Activated effector memory CD4-positive, alpha-beta T cell treated with Interleukin-2 at 50 U/mL for 16 hours (primary cell): ENCODE measurements around the gene LRRC4C.

Source experiments
- DNase-seq: peaks from one replicate; pipeline ENCODE4 v3.0.0-alpha.2; 2020

The LRRC4C gene

DNA sequence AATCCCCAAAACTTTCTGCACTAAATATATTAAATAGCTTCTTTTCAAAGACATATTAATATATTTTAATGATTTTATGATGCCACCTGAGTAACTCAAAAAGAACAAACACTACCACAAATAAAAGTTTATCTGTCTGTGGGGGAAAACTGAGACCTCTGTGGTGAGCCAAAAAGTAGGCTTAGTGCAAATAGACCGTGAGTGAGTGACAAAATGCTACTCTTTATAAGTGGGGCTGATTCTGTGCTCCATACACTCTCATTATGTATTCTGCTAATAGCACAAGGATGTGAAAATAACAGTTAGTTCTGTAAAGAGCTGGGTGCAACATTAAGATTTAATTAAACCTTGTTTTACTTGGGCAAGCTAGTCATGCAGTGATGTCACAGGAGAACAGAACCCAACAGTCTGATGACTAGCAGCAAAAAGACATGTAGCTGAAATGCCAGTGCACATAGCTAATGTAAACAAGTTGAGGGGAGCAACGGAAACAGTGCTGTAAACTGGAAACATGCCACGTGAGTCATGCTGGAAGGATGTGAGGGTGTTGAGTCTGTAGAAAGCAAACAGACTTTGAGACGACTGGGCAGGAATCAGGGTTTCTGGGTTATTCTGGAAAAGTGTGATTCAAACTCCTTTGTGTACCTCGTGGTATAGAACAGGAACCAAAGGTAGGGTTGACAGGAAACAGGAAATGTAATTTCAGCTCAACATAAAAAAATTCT is 1130.4 kb downstream of the LRRC4C start:
- no peak for DNase-seq

DNA sequence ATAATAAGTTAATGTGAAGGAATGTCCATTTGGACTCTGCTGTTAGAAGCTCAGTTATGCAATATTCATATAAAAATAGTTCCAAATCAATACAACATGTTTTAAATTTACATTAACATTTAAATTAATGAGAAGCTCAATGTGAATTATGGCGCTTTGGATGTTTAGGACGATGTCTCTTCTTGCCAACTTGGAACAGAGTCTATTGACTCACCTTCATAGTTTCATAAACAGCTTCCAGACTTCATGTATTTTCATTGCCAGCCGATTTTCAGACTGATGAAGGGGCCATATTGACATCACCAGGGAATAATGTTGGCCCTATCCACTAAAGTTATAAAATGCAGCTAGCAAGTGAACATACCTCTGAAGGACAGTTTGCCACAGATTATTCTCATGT is 1136.2 kb downstream of the LRRC4C start:
- no peak for DNase-seq

DNA sequence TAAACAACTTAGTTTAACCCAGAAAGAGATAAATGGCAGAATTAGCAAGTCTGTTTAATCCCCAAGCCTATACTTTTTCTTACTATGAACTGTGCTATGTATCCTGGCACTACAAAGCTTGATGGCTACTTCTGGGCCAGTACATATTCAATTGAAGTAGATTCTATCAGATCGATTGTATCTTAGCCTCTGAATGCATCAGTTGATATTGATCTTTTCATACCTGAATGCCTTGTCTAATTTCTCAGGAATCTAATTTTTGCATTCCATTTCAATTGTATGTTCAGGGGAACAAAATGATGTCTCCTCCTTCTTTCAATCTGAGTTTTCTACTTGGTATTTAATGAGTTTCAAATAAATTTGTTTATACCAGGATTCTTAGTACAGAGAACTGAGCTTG is 1137.9 kb downstream of the LRRC4C start:
- no peak for DNase-seq

- DNase-seq, result no peak
These were observed 1143.3 kb downstream of the LRRC4C start for GRCh38 chr11:40316171-40316570.

DNA sequence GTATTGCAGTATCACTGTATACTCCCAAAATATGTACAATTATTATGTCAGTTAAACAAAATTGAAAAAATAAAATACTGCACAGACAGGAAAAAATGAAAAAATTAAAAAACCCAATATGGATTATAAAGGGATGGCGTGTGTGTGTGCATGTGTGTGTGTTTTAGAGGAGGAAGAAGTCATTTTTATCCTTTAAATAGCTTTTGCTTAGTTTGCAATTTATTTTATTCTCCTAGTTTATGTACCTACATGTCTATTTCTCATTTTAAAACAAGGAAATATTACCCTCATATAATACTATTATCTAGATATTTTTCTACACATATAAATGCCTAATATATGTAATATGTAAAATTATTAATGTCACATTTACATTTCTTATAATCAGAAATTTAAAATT is 1144.3 kb downstream of the LRRC4C start:
- DNase-seq, result no peak

DNA sequence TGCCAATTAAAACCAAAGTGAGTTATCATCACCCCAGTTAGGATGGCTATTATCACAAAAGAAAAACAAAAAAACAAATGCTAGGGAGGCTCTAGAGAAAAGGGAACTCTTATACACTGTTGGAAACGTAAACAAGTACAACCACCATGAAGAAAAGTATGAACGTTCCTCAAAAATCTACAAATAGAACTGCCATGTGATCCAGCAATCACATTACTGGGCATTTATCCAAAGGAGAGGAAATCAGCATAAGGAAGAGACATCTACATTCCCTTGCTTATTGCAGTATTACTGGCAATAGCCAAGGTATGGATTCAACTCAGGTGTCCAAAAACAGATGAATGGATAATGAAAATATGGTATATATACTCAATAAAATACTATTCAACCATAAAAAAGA is 1145.1 kb downstream of the LRRC4C start:
- no peak for DNase-seq

- no peak for DNase-seq
These were observed 1152.4 kb downstream of the LRRC4C start for GRCh38 chr11:40306938-40307548.

DNA sequence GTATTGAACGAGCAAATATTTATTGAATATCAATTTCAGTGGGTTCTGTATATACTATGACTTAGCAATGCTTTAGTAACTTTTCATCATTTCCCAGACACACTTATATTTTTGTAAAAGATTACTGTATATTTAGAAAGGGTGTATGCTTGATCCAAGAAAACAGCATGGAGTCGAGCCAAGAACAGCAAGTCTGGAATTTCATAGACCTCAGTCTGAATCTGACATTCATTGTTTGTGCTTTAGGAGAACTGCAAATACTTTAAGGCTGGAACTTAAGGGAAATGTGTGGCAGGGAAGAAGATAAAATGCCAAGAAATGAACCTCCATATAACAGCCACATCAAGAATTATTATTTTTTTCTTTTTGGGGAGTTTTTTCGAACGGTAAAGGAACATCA is 1156.8 kb downstream of the LRRC4C start:
- DNase-seq, result no peak

- DNase-seq, result no peak
These were observed 1164.0 kb downstream of the LRRC4C start for GRCh38 chr11:40295466-40295865.

DNA sequence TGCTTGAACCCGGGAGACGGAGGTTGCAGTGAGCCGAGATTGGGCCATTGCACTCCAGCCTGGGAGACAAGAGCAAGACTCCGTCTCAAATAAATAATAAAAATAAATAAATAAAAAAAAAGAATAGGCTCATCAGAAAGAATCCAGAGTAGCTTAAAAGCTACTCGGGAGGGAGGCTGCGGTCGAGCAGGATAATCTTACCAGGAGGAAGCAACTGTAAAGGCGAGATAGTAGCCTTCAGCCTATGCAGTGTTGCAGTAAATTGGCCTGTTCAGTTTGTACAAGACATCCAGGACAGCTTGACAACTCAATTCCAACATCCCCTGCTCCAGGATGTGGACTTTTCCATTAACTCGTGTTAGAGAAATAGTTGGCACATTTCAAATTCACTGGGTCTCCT is 1164.7 kb downstream of the LRRC4C start:
- DNase-seq, result no peak

GRCh38 chr11:40294349-40294735 is 1165.1 kb downstream of the LRRC4C start:
- DNase-seq, result no peak

DNA sequence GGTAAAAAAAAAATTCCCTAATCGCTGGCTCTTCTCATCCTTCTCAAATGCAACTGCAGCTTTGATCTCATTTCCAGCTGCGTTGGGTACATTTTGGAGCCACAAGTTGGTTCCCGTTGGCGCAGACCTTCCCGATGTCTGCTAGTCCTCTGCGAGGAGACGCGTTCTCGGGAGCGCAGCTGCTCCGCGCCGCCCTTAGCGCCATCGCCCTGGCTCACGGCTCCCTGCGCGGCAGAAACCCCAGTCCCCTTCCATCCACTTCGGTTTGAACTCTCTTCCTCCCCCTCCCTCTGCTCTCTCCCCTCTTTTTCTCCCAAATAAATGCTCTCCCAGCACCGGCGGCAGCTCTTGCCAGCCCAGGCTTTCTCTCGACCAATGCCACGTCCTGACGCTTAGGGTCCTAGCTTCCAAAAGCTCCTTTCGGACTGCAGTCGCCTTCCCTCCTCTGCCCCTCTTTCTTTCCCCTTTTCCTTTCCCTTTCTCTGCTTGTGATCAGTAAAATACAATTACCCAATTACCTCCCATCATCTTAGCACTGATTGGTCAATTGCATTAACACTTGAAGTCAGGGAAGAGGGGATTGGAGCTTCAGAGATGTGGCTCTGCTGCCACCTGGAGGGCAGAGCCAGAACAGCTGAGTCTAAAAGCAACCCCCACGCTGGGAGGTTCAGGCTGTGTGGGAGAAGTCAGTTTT is 1165.7 kb downstream of the LRRC4C start:
- DNase-seq, result no peak

GRCh38 chr11:40292721-40293508 is 1166.5 kb downstream of the LRRC4C start:
- DNase-seq, result no peak

DNA sequence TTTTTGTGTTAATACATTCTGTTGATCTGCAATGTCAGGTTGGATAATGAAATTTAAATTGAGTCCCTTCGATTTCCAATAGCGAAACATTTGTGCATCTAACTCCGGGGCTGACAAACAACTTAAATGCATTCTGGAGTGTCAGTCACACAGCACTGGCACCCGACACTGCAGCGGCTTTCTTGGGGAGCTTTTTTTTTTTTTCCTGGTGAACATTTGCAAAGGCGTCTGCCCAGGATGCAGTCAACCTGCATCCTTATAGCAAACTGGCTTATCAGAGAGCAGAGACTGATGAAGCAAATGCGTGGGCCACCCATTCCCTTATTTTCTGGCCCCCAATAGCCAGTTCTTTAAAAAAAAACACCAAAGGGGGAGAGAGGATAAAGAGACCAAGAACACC is 1167.7 kb downstream of the LRRC4C start:
- DNase-seq, result no peak

- no peak for DNase-seq
These were observed 1168.1 kb downstream of the LRRC4C start for GRCh38 chr11:40291329-40291728.

DNA sequence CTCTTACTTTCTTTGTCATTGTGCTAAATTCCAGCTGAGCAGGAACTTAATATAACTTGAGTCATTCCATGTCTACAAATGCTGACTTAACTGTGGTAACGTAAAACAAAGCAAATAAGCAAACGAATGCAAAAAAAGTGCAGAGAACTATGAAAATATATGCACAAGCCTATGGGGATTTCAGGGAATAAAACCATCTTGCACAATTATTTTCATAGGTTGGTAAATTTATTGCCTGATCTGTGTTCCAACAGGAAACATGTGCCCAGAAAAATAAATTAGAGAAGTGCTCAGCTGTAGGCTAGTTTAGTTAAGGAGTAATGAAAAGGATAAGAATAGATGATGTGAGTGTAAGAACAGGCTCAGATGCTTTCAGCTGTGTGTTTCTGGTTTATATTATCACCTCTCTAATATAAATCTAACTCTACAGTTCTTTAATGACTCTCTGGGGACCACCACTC is 1169.3 kb downstream of the LRRC4C start:
- no peak for DNase-seq

- DNase-seq, result no peak
These were observed 1170.1 kb downstream of the LRRC4C start for GRCh38 chr11:40289370-40289769.

DNA sequence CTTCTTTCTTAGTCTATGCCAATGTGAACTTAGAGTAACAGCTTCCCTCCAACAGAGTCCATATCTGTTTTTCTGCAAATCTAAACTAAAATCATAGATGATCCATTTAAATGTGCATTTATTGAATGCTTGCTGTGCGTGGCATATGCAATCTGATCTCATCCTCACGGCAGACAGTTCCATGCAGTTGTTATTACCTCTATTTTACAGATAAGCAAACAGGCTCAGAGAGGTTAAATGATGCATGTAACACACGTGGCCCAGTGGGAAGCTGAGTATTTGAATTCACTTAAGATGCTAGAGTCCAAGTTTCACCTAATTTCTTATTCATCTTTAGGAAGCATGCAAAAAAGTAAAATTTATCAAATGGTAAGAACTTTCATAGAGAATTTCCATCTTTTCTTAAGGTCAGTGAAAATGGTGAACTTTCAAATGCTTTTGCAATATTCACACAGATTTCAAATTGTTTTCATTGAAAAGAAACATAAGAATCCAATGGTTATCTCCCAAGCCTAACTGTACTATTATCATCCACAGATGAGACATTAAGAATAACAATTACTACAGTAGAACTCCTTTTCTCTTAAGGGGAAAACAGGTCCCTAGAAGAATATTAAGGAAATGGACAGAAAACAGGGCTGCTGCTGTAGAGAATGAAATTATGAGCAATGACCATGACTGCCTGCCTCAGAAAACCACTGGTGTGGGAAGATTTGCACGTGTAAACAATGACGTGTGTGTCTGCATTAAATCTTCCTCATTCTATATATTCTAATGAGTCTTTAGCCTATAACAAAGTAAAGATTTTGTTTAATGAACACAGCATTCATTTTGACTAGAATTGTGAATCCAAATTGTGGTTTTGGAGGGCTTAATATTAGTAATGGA is 1171.3 kb downstream of the LRRC4C start:
- DNase-seq, result no peak

- no peak for DNase-seq
These were observed 1173.3 kb downstream of the LRRC4C start for GRCh38 chr11:40286137-40286536.

DNA sequence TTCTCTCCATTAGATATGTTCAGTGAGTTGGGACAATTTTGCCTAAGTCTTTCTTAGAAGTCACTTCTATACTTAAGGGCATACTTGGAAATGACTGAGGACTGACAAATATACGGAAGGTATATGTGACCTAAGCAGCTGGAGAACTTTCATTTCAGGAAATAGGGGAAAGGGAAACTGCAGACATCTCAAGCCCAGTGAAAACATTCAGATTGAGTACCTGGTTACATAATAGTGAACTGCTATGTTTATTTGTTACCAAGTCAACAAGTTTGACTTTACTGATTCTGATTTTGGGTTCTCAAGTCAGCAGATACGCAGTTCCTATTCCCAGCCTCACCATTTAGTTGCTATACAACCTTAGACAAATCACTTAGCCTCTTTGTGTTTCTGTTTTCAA is 1173.9 kb downstream of the LRRC4C start:
- no peak for DNase-seq

DNA sequence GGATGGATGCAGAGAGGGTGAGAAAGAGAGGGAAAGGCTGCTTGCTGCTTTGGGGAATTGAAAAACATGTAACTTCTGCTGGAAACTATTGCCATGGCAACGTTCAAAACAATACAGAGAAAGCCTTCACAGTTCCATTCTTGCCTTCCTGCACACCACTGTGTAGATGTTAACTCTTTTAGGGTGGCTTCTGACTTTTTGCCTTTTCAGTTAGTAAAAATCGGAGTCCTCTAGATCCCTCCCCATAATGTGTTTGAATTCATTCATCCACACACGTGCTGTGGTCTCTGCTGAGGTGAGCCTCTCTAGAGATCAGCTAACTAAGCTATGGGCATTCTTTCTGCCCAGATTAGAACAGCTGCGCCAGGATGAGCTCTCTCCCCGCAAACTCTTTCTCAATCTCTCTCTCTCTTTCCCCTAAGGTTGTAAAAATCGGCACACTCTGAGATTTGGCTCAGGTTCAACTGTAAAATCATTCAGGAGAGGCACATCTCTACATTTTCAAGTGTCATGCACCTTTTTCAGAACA is 1178.3 kb downstream of the LRRC4C start:
- DNase-seq, result no peak
